Mucosa of rectum (tissue), 2 donors: ENCODE results near the gene MARCHF7.
"Not testable (repeated sequence)": the region's sequence is repeated elsewhere in the genome, so short reads cannot be mapped to it uniquely, and the experiment has no call there.

Experiments
- H3K27ac ChIP-seq, 2 donors: one replicate each; pipeline ENCODE4 v1.7.0; 2013; ENCODE audit warnings: inconsistent platforms in 2 of 2, low read depth in 2 of 2, low read length in 2 of 2
- H3K27me3 ChIP-seq, 2 donors: one replicate each; pipeline ENCODE4 v1.7.0; 2013; ENCODE audit warnings: low read length in 2 of 2; ENCODE audit not compliant: control insufficient read depth in 2 of 2, insufficient read depth in 2 of 2
- H3K36me3 ChIP-seq, 2 donors: one replicate each; pipeline ENCODE4 v1.7.0; 2013; ENCODE audit warnings: low read length in 2 of 2; ENCODE audit not compliant: control insufficient read depth in 2 of 2, insufficient read depth in 2 of 2
- H3K4me1 ChIP-seq, 2 donors: one replicate each; pipeline ENCODE4 v1.7.0; 2013; ENCODE audit warnings: low read length in 2 of 2, mild to moderate bottlenecking in 1 of 2; ENCODE audit not compliant: control insufficient read depth in 2 of 2, insufficient read depth in 2 of 2
- H3K4me3 ChIP-seq, 2 donors: one replicate each; pipeline ENCODE4 v1.7.0; 2013; ENCODE audit warnings: low read length in 2 of 2
- H3K9ac ChIP-seq, 2 donors: one replicate each; pipeline ENCODE4 v1.7.0; 2013; ENCODE audit warnings: low read length in 2 of 2, low read depth in 1 of 2, mild to moderate bottlenecking in 1 of 2
- H3K9me3 ChIP-seq, 2 donors: one replicate each; pipeline ENCODE4 v1.7.0; 2013; ENCODE audit warnings: low read length in 2 of 2; ENCODE audit not compliant: control insufficient read depth in 2 of 2
- donor health status: healthy.
- donor health status: Normal muscosa, but diverticular disease.

MARCHF7 gene

GRCh38 chr2:159712143-159712928 is at the start of gene MARCHF7:
Gene MARCHF7, plus strand, starts transcription at chr2:159712506. Its CDS starts 16,517 bp downstream, at chr2:159729023.
- Histone ChIP-seq H3K27me3 (no peaks in the 10 kb centered on the region), H3K9me3 (no peaks in the 10 kb centered on the region), H3K4me1 (peaks cover 16 to 19% of the 10 kb centered on the region in 2 donors), H3K27ac (peak within 1 kb of the TSS; percentile 99), H3K4me3 (peak within 1 kb of the TSS; percentile 95 to 99), H3K36me3 (peaks cover 0 to 5% of the 10 kb centered on the region in 2 donors), H3K9ac (peak within 1 kb of the TSS; percentile 99 to 100)

- not testable (repeated sequence) for H3K36me3 ChIP-seq, H3K4me1 ChIP-seq, H3K9me3 ChIP-seq, H3K9ac ChIP-seq, H3K27ac ChIP-seq, H3K4me3 ChIP-seq, H3K27me3 ChIP-seq
Observed at GRCh38 chr2:159667423-159667822, 44.9 kb upstream of the MARCHF7 start.

- no peak overlapping the region for H3K9ac ChIP-seq
Observed at GRCh38 chr2:159671047-159671446, 41.3 kb upstream of the MARCHF7 start.

GRCh38 chr2:159677654-159678053 is 34.7 kb upstream of the MARCHF7 start:
- no peaks in the 10 kb centered on the region for H3K27me3 ChIP-seq
- H3K4me1 ChIP-seq: no peaks in the 10 kb centered on the region
- no peak overlapping the region for H3K9ac ChIP-seq
- no peak overlapping the region for H3K4me3 ChIP-seq
- no peaks in the 10 kb centered on the region for H3K9me3 ChIP-seq
- no peaks in the 10 kb centered on the region for H3K36me3 ChIP-seq
- no peak overlapping the region for H3K27ac ChIP-seq

More at GRCh38 chr2:159671047-159671446, 41.3 kb upstream of the MARCHF7 start:
- H3K4me3 ChIP-seq: no peak overlapping the region
- no peaks in the 10 kb centered on the region for H3K9me3 ChIP-seq
- H3K36me3 ChIP-seq: peaks cover 0 to 2% of the 10 kb centered on the region in 2 donors
- H3K27me3 ChIP-seq: no peaks in the 10 kb centered on the region
- H3K4me1 ChIP-seq: no peaks in the 10 kb centered on the region
- no peak overlapping the region for H3K27ac ChIP-seq

- Histone ChIP-seq H3K4me3 (no peak overlapping the region), H3K9ac (no peak overlapping the region), H3K27ac (no peak overlapping the region), H3K27me3 (no peaks in the 10 kb centered on the region), H3K9me3 (no peaks in the 10 kb centered on the region), H3K4me1 (no peaks in the 10 kb centered on the region), H3K36me3 (no peaks in the 10 kb centered on the region)
Observed at GRCh38 chr2:159680692-159681091, 31.6 kb upstream of the MARCHF7 start.

- Histone ChIP-seq H3K27me3 (no peaks in the 10 kb centered on the region), H3K36me3 (no peaks in the 10 kb centered on the region), H3K4me3 (no peak overlapping the region), H3K4me1 (no peaks in the 10 kb centered on the region), H3K27ac (no peak overlapping the region), H3K9me3 (no peaks in the 10 kb centered on the region), H3K9ac (no peak overlapping the region)
Observed at GRCh38 chr2:159683817-159684216, 28.5 kb upstream of the MARCHF7 start.

- H3K27me3 ChIP-seq: no peaks in the 10 kb centered on the region
Observed at GRCh38 chr2:159684796-159685195, 27.5 kb upstream of the MARCHF7 start.

GRCh38 chr2:159694500-159695040 is 17.7 kb upstream of the MARCHF7 start:
- no peak overlapping the region for H3K9ac ChIP-seq
- H3K4me3 ChIP-seq: no peak overlapping the region
- no peaks in the 10 kb centered on the region for H3K36me3 ChIP-seq
- H3K9me3 ChIP-seq: no peaks in the 10 kb centered on the region
- H3K27me3 ChIP-seq: no peaks in the 10 kb centered on the region
- H3K27ac ChIP-seq: no peak overlapping the region
- H3K4me1 ChIP-seq: no peaks in the 10 kb centered on the region

More at GRCh38 chr2:159684796-159685195, 27.5 kb upstream of the MARCHF7 start:
- H3K27ac ChIP-seq: no peak overlapping the region
- no peaks in the 10 kb centered on the region for H3K4me1 ChIP-seq
- no peak overlapping the region for H3K4me3 ChIP-seq
- H3K9me3 ChIP-seq: no peaks in the 10 kb centered on the region
- H3K9ac ChIP-seq: no peak overlapping the region
- no peaks in the 10 kb centered on the region for H3K36me3 ChIP-seq

GRCh38 chr2:159695795-159696448 is 16.4 kb upstream of the MARCHF7 start:
- no peaks in the 10 kb centered on the region for H3K27me3 ChIP-seq
- H3K4me1 ChIP-seq: no peaks in the 10 kb centered on the region
- no peaks in the 10 kb centered on the region for H3K36me3 ChIP-seq
- no peak overlapping the region for H3K4me3 ChIP-seq
- H3K27ac ChIP-seq: no peak overlapping the region
- no peak overlapping the region for H3K9ac ChIP-seq
- no peaks in the 10 kb centered on the region for H3K9me3 ChIP-seq

- H3K4me3 ChIP-seq: no peak overlapping the region
- H3K9ac ChIP-seq: no peak overlapping the region
- no peaks in the 10 kb centered on the region for H3K36me3 ChIP-seq
- no peaks in the 10 kb centered on the region for H3K27me3 ChIP-seq
- peaks cover 0 to 2% of the 10 kb centered on the region in 2 donors for H3K4me1 ChIP-seq
- no peak overlapping the region for H3K27ac ChIP-seq
- H3K9me3 ChIP-seq: no peaks in the 10 kb centered on the region
Observed at GRCh38 chr2:159703491-159703890, 8.8 kb upstream of the MARCHF7 start.
